Measurements from ENCODE around the gene MED20. TPM values are rescaled to one million over a fixed set of nuclear protein-coding genes. Genes with fewer than 3 reads are reported as not detected.

The MED20 gene
- total and polyA plus RNA-seq, 10 of the 15 experiments (the other 5 are each of a cell fraction or from before 2014, with no cell fraction given), result 13.4 to 24.8 (median 17.9) TPM

DNA sequence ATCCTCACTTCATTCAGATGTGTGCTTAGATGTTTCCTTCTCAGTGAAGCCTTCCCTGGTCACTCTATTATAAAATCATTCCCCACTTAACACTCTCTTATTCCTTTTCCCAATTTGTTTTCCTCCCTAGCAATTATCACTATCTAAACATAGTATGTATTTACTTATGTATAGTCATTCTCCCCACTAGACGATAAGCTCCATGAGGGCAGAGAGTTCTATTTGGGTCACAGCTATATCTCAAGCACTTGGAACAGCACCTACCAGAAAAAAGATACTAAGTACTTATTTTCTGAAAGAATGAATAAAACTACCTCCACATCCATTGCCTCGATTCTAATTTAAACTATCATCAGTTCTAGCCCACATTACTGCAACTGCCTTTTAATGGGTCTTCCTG is 62.2 kb downstream of the MED20 start:
- intact Hi-C loops (cut with micrococcal nuclease; ENCODE audit: unreplicated experiment), result no loop called here
- ChIA-PET RAD21 (ENCODE audit: unreplicated experiment) (no interaction called here), SMC1A (ENCODE audit: uncharacterized antibody, unreplicated experiment) (interaction anchor here (0.9 kb wide), 1 partner anchor 183 kb away, joined by 4 read pairs; no protein-coding TSS in a partner anchor), CTCF (interaction anchor here (3.9 kb wide), 1 partner anchor 11 kb away, joined by 20 read pairs; no protein-coding TSS in a partner anchor), POLR2A (interaction anchor here (0.7 kb wide), 1 partner anchor 73 kb away, joined by 3 read pairs; no protein-coding TSS in a partner anchor)
- DNase-seq (ENCODE audit: low read depth, low spot score), result no peak
- Histone ChIP-seq H3K36me3 (ENCODE audit: control insufficient read depth in 2 of 2, insufficient read depth in 2 of 2, low read length in 1 of 2) (no peaks in the 10 kb centered on the region), H3K4me3 (no peak overlapping the region), H3K27ac (ENCODE audit: control insufficient read depth, insufficient read depth) (no peak overlapping the region), H3K4me2 (ENCODE audit: control insufficient read depth, insufficient read depth) (no peak overlapping the region), H2AFZ (ENCODE audit: control insufficient read depth, low read depth, low read length) (no peak overlapping the region), H3K9ac (ENCODE audit: control insufficient read depth, insufficient read depth, low read length) (no peak overlapping the region), H3K79me2 (ENCODE audit: control insufficient read depth, insufficient read depth, low read length) (no peaks in the 10 kb centered on the region), H3K27me3 (replicated peaks in 1 of 2; ENCODE audit: control insufficient read depth in 2 of 2, insufficient read depth in 2 of 2, low read length in 1 of 2) (no peaks in the 10 kb centered on the region), H3K4me1 (ENCODE audit: control insufficient read depth, insufficient read depth, low read length) (no peaks in the 10 kb centered on the region), H4K20me1 (ENCODE audit: control insufficient read depth, insufficient read depth) (no peaks in the 10 kb centered on the region), H3K9me3 (replicated peaks; ENCODE audit: control insufficient read depth, insufficient read depth, low read length) (no peaks in the 10 kb centered on the region)
- no TSS peak for BruUV-seq (replicated peaks)
- in situ Hi-C loops (cut with MboI), result no loop called here
- 75% methylated on average over 2 of the region's 2 CpGs for WGBS (ENCODE audit: insufficient coverage, insufficient replicate concordance, low lambda C conversion rate, missing lambda C conversion rate)
- no peak for ATAC-seq
- no peak for FAIRE-seq
- no peak for TF ChIP-seq SMARCA5 (IDR thresholded peaks at IDR 0.05)

Small RNA genes within 50 kb of the gene (small RNA-seq; reads per million reads assigned to genes)
- gene RF00019, result not detected

Other genes starting within 250 kb of the MED20 start
Only the 7 nearest of the 10 such genes appear.
- gene FRS3, start 141.2 kb downstream of the MED20 start, total RNA-seq (2014; rRNA removed), result 1.4 and 2.1 TPM in 2 replicates
- gene FRS3, start 141.2 kb downstream of the MED20 start, total RNA-seq (2014; rRNA removed; fragmentation: Illumina TruSeq; extraction: Trizol), result 1.3 TPM in 2 replicates
- gene FRS3, start 141.2 kb downstream of the MED20 start, total RNA-seq (2021), result 3.2 and 3.6 TPM in 2 replicates
- 1.7 and 2.1 TPM in 2 replicates for gene FRS3, start 141.2 kb downstream of the MED20 start, polyA plus RNA-seq (2011; rRNA removed)
- 0.16 and 1.2 TPM in 2 replicates for gene FRS3, start 141.2 kb downstream of the MED20 start, polyA plus RNA-seq (2014; fragmentation: Illumina TruSeq; extraction: Trizol)
- under 1 TPM; 0.05 to 0.09 TPM for gene FRS3, start 141.2 kb downstream of the MED20 start, polyA plus RNA-seq (2014; fragmentation: Nextera tagmentation; extraction: Ambion mirVana)
- gene FRS3, start 141.2 kb downstream of the MED20 start, polyA plus RNA-seq (2014; rRNA removed), result 3.4 and 3.8 TPM in 2 replicates
- gene FRS3, start 141.2 kb downstream of the MED20 start, polyA plus RNA-seq (2016; fragmentation: Nextera tagmentation; extraction: Ambion mirVana), result 1 to 10 TPM; 1.4 to 2.7 TPM
- gene PRICKLE4, start 140.4 kb downstream of the MED20 start, total RNA-seq (2014; rRNA removed), result 0.85 TPM in 1 of 2 replicates, not detected in the other
- not detected in 2 replicates for gene PRICKLE4, start 140.4 kb downstream of the MED20 start, total RNA-seq (2014; rRNA removed; fragmentation: Illumina TruSeq; extraction: Trizol)
- 0.37 TPM in 1 of 2 replicates, not detected in the other for gene PRICKLE4, start 140.4 kb downstream of the MED20 start, total RNA-seq (2021)
- not detected in 2 replicates for gene PRICKLE4, start 140.4 kb downstream of the MED20 start, polyA plus RNA-seq (2011; rRNA removed)
- gene PRICKLE4, start 140.4 kb downstream of the MED20 start, polyA plus RNA-seq (2014; fragmentation: Illumina TruSeq; extraction: Trizol), result not detected in 2 replicates
- gene PRICKLE4, start 140.4 kb downstream of the MED20 start, polyA plus RNA-seq (2014; fragmentation: Nextera tagmentation; extraction: Ambion mirVana), result not detected
- gene PRICKLE4, start 140.4 kb downstream of the MED20 start, polyA plus RNA-seq (2014; rRNA removed), result not detected in 2 replicates
- gene PRICKLE4, start 140.4 kb downstream of the MED20 start, polyA plus RNA-seq (2016; fragmentation: Nextera tagmentation; extraction: Ambion mirVana), result under 1 TPM; 0.33 to 0.35 TPM
- 206 TPM in 2 replicates for gene TOMM6, start 133.4 kb downstream of the MED20 start, total RNA-seq (2014; rRNA removed)
- gene TOMM6, start 133.4 kb downstream of the MED20 start, total RNA-seq (2014; rRNA removed; fragmentation: Illumina TruSeq; extraction: Trizol), result 290 and 315 TPM in 2 replicates
- 262 and 265 TPM in 2 replicates for gene TOMM6, start 133.4 kb downstream of the MED20 start, total RNA-seq (2021)
- 288 and 289 TPM in 2 replicates for gene TOMM6, start 133.4 kb downstream of the MED20 start, polyA plus RNA-seq (2011; rRNA removed)
- gene TOMM6, start 133.4 kb downstream of the MED20 start, polyA plus RNA-seq (2014; fragmentation: Illumina TruSeq; extraction: Trizol), result 746 and 940 TPM in 2 replicates
- gene TOMM6, start 133.4 kb downstream of the MED20 start, polyA plus RNA-seq (2014; fragmentation: Nextera tagmentation; extraction: Ambion mirVana), result 100 to 1,000 TPM; 653 to 729 TPM
- gene TOMM6, start 133.4 kb downstream of the MED20 start, polyA plus RNA-seq (2014; rRNA removed), result 283 and 357 TPM in 2 replicates
- gene TOMM6, start 133.4 kb downstream of the MED20 start, polyA plus RNA-seq (2016; fragmentation: Nextera tagmentation; extraction: Ambion mirVana), result 100 to 1,000 TPM; 538 to 566 TPM
- 2.7 and 3.4 TPM in 2 replicates for gene USP49, start 25.8 kb downstream of the MED20 start, total RNA-seq (2014; rRNA removed)
- gene USP49, start 25.8 kb downstream of the MED20 start, total RNA-seq (2014; rRNA removed; fragmentation: Illumina TruSeq; extraction: Trizol), result 5.2 and 5.4 TPM in 2 replicates
- 7.7 TPM in 2 replicates for gene USP49, start 25.8 kb downstream of the MED20 start, total RNA-seq (2021)
- gene USP49, start 25.8 kb downstream of the MED20 start, polyA plus RNA-seq (2011; rRNA removed), result 6.5 and 7.6 TPM in 2 replicates
- 7.6 and 9.2 TPM in 2 replicates for gene USP49, start 25.8 kb downstream of the MED20 start, polyA plus RNA-seq (2014; fragmentation: Illumina TruSeq; extraction: Trizol)
- 1 to 10 TPM; 1.0 TPM for gene USP49, start 25.8 kb downstream of the MED20 start, polyA plus RNA-seq (2014; fragmentation: Nextera tagmentation; extraction: Ambion mirVana)
- gene USP49, start 25.8 kb downstream of the MED20 start, polyA plus RNA-seq (2014; rRNA removed), result 6.0 and 6.8 TPM in 2 replicates
- 1 to 10 TPM; 3.2 TPM for gene USP49, start 25.8 kb downstream of the MED20 start, polyA plus RNA-seq (2016; fragmentation: Nextera tagmentation; extraction: Ambion mirVana)
- 15.6 and 17.8 TPM in 2 replicates for gene BYSL, start 360 bp upstream of the MED20 start, total RNA-seq (2014; rRNA removed)
- 19.0 and 21.2 TPM in 2 replicates for gene BYSL, start 360 bp upstream of the MED20 start, total RNA-seq (2014; rRNA removed; fragmentation: Illumina TruSeq; extraction: Trizol)
- 43.8 and 48.6 TPM in 2 replicates for gene BYSL, start 360 bp upstream of the MED20 start, total RNA-seq (2021)
- gene BYSL, start 360 bp upstream of the MED20 start, polyA plus RNA-seq (2011; rRNA removed), result 19.2 and 34.5 TPM in 2 replicates
- gene BYSL, start 360 bp upstream of the MED20 start, polyA plus RNA-seq (2014; fragmentation: Illumina TruSeq; extraction: Trizol), result 24.7 and 31.4 TPM in 2 replicates
- 10 to 100 TPM; 12.6 to 28.4 TPM for gene BYSL, start 360 bp upstream of the MED20 start, polyA plus RNA-seq (2014; fragmentation: Nextera tagmentation; extraction: Ambion mirVana)
- gene BYSL, start 360 bp upstream of the MED20 start, polyA plus RNA-seq (2014; rRNA removed), result 48.5 and 56.4 TPM in 2 replicates
- 10 to 100 TPM; 39.7 to 51.1 TPM for gene BYSL, start 360 bp upstream of the MED20 start, polyA plus RNA-seq (2016; fragmentation: Nextera tagmentation; extraction: Ambion mirVana)
- 29.6 and 37.6 TPM in 2 replicates for gene CCND3, start 20.7 kb upstream of the MED20 start, total RNA-seq (2014; rRNA removed)
- 19.8 and 20.6 TPM in 2 replicates for gene CCND3, start 20.7 kb upstream of the MED20 start, total RNA-seq (2014; rRNA removed; fragmentation: Illumina TruSeq; extraction: Trizol)
- gene CCND3, start 20.7 kb upstream of the MED20 start, total RNA-seq (2021), result 54.3 and 55.1 TPM in 2 replicates
- 11.6 and 20.9 TPM in 2 replicates for gene CCND3, start 20.7 kb upstream of the MED20 start, polyA plus RNA-seq (2011; rRNA removed)
- gene CCND3, start 20.7 kb upstream of the MED20 start, polyA plus RNA-seq (2014; fragmentation: Illumina TruSeq; extraction: Trizol), result 18.2 and 25.4 TPM in 2 replicates
- gene CCND3, start 20.7 kb upstream of the MED20 start, polyA plus RNA-seq (2014; fragmentation: Nextera tagmentation; extraction: Ambion mirVana), result 10 to 100 TPM in 1 of 2 experiments, 1 to 10 TPM in 1; 6.0 to 16.3 TPM
- 45.8 and 50.9 TPM in 2 replicates for gene CCND3, start 20.7 kb upstream of the MED20 start, polyA plus RNA-seq (2014; rRNA removed)
- 10 to 100 TPM; 81.4 to 86.4 TPM for gene CCND3, start 20.7 kb upstream of the MED20 start, polyA plus RNA-seq (2016; fragmentation: Nextera tagmentation; extraction: Ambion mirVana)
- 14.6 and 22.8 TPM in 2 replicates for gene TAF8, start 129.4 kb upstream of the MED20 start, total RNA-seq (2014; rRNA removed)
- gene TAF8, start 129.4 kb upstream of the MED20 start, total RNA-seq (2014; rRNA removed; fragmentation: Illumina TruSeq; extraction: Trizol), result 17.1 and 18.6 TPM in 2 replicates
- 24.2 and 26.2 TPM in 2 replicates for gene TAF8, start 129.4 kb upstream of the MED20 start, total RNA-seq (2021)
- 23.2 and 30.9 TPM in 2 replicates for gene TAF8, start 129.4 kb upstream of the MED20 start, polyA plus RNA-seq (2011; rRNA removed)
- gene TAF8, start 129.4 kb upstream of the MED20 start, polyA plus RNA-seq (2014; fragmentation: Illumina TruSeq; extraction: Trizol), result 11.7 and 21.2 TPM in 2 replicates
- 10 to 100 TPM; 17.5 to 25.5 TPM for gene TAF8, start 129.4 kb upstream of the MED20 start, polyA plus RNA-seq (2014; fragmentation: Nextera tagmentation; extraction: Ambion mirVana)
- 24.8 and 26.5 TPM in 2 replicates for gene TAF8, start 129.4 kb upstream of the MED20 start, polyA plus RNA-seq (2014; rRNA removed)
- 10 to 100 TPM; 11.7 to 15.3 TPM for gene TAF8, start 129.4 kb upstream of the MED20 start, polyA plus RNA-seq (2016; fragmentation: Nextera tagmentation; extraction: Ambion mirVana)

Data from GM12878 (cell line).